AG20443 (cell line): ENCODE measurements around the gene CMKLR1.

Experiments used
- DNase-seq: peaks from one replicate; pipeline ENCODE4 v3.0.0; 2012; ENCODE audit warnings: low spot score, mixed read lengths

The CMKLR1 gene

GRCh38 chr12:108298761-108299275 is 40.3 kb downstream of the CMKLR1 start:
- no peak for DNase-seq

DNA sequence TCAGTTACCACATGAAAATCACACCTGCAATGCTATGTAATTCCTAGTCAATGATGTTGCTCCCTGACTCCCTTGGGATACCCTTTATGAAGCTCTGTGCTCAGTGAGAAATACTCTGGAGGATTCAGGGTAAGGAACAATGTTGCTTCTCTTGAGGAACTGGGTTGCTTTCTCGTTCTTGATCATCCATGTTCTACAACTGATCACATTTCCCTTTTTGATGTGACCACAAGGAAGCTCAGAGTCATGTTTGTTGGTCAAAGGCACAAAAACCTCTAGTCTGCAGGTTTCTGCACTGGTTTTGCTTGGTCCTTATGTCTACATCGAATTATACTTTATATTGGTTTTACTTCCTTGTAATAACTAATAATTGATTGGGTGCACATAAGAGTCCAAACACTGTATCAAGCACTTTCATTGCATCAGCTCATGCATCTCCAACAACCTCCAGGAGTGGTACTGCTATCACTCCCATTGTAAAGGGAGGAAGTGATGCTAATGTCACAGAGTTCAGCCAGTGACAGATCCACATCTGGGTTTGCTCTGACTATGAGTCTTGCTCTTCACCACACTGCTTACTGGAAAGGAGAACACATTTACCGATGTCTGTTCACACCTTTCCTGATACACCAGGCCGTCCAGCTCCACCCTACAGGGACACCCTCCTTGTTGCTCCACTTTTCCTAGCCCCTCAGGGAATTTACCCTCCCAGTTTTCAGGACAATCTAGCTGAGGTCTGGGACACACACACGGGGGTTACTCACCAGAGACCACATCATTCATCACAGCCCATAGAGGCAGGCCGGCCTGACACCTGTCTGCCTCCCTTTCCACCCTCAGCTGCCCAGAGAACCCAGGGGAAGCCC is 41.0 kb downstream of the CMKLR1 start:
- DNase-seq, result no peak

GRCh38 chr12:108297424-108297823 is 41.7 kb downstream of the CMKLR1 start:
- DNase-seq, result no peak

DNA sequence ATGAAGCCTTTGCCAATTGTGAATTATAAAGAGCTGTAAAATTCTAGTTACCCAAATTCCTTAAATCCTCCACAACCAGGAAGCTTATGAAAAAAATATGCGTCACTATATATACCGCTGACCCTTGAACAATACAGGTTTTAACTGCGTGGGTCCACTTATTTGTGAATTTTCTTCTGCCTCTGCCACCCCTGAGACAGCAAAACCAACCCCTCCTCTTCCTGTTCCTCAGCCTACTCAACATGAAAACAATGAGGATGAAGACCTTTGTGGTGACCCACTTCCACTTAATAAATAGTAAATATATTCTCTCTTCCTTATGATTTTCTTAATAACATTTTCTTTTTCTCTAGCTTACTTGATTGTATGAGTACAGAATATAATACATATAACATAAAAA is 42.2 kb downstream of the CMKLR1 start:
- no peak for DNase-seq

DNA sequence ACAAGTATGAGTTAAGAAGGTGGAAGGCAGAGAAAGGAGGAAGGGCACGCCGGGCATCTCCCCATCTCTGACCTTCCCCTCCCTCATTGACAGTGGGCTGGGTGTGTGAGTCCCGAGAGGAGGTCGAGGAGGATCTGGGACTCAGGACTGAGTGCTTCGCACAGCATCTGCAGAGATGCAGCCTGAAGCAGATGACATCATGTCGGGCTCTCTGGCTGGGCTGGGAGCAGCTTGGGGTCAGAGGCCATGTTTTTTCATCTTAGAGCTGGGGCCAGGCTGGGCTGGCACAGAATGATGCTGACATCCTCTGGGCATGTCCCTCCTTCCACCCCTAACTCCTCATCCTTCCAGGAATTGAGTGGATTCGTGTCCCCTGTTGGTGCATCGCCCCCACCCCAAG is 43.5 kb downstream of the CMKLR1 start:
- no peak for DNase-seq

DNA sequence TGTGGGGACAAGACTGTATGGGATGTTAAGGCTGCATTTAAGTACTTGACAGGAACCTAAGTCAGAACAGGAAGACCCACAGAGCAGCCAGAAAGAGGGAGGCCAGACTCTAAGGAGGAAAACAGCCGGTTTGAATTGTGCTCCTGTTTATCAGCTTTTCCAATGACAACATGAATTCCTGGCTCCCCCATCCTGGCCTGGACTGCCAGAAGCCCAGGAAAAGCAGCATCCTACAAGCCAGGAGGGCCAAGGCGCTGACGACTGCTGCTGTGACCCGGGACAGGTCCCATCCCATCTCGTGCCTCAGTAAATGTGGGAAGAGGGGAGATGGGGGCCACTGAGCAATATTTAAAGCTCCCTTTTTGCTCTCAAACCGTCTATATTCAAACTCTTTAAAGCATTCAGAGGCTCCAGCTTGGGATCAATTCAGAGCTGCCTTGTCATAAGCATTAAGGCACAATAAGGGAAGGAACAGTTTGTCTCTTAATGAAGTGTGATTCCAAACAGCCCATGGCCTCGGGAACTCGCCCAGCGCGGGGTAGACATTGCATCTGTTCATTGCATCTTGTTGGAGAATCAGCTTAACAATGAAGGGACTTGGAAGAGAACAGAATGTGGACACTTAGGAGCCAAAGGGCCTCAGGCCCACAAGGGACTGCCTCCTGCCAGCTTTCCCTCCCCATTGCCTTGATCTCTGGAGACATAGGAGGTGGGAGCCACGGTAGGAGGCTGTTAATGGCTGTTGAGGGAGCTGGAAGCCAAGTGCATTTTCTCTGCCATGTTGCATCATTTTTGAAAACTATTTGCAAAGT is 49.6 kb downstream of the CMKLR1 start:
- DNase-seq, result no peak

- no peak for DNase-seq
Measured at GRCh38 chr12:108287227-108287626, 51.9 kb downstream of the CMKLR1 start.

- no peak for DNase-seq
Measured at GRCh38 chr12:108285016-108285415, 54.1 kb downstream of the CMKLR1 start.

- no peak for DNase-seq
Measured at GRCh38 chr12:108284163-108284562, 54.9 kb downstream of the CMKLR1 start.

DNA sequence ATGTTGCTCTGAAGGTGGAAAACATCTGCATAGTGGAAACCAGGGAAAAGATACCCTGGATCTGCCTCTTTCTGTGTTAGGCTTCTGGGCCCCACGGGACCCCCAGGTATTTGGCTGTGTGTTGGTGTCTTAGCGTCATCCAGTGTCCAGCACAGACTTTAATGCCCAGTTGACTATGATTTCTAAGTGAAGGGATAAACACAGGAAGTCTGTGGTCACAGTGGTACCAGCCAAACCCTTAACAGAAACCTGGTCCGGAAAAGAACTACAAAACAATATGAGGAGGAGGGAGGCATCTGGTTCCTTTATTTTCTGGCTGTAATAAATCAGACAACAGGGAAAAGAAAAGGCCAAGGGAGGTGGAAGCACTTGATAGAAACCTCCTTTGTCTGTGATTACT is 56.4 kb downstream of the CMKLR1 start:
- no peak for DNase-seq

DNA sequence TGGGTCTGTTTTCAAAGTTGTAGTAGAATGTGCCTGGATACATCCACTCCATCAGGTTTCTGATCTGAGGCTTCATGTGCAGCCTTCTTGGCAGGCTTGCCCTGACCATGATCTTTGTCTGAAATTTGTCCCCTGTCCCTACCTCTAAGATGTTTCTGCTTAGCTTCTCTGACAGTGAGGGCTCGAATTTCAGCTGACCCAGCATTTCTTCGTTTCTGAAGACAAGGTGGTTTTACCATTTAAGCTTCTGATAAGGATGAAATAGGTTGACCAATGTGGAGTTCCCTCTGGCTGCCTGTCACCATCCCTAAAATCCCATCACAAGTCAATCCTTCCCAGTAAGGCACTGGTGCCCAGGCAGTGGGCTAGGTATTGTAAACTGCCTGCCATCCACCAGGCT is 57.0 kb downstream of the CMKLR1 start:
- no peak for DNase-seq

DNA sequence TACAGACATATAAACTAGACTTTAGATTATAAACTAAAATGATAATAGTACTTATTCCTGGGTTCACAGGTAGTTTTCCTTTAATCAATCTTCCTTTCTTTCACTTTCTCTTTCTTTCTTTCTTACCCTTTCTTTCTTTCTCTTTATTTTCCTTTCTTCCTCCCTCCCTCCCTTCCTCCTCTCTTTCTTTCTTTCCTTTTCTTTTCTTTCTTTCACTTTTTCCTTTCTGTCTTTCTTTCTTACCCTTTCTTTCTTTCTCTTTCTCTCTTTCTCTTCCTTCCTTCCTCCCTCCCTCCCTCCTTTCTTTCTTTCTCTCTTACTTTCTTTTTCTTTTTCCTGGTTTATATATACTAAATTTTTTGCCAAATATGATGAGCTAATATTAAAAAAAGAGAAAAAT is 61.5 kb downstream of the CMKLR1 start:
- DNase-seq, result no peak

DNA sequence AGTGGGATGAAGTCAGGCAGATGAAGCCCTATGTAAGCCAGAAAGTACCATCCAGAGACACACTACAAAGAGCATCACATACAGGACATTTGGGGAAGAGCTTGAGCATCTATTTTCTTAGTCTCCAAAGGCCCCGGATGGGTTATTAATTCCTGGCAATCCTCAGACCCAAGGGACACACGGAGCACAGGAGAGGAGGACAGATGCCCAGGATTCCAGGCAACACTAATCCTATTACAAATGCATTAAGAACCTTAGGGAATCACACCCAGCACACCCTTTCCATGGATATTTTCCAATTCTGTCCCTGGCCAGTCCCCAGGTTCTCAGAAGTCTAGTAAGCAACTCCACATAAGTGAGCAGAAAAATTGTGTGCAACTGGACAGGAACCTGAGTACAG is 65.9 kb downstream of the CMKLR1 start:
- no peak for DNase-seq

DNA sequence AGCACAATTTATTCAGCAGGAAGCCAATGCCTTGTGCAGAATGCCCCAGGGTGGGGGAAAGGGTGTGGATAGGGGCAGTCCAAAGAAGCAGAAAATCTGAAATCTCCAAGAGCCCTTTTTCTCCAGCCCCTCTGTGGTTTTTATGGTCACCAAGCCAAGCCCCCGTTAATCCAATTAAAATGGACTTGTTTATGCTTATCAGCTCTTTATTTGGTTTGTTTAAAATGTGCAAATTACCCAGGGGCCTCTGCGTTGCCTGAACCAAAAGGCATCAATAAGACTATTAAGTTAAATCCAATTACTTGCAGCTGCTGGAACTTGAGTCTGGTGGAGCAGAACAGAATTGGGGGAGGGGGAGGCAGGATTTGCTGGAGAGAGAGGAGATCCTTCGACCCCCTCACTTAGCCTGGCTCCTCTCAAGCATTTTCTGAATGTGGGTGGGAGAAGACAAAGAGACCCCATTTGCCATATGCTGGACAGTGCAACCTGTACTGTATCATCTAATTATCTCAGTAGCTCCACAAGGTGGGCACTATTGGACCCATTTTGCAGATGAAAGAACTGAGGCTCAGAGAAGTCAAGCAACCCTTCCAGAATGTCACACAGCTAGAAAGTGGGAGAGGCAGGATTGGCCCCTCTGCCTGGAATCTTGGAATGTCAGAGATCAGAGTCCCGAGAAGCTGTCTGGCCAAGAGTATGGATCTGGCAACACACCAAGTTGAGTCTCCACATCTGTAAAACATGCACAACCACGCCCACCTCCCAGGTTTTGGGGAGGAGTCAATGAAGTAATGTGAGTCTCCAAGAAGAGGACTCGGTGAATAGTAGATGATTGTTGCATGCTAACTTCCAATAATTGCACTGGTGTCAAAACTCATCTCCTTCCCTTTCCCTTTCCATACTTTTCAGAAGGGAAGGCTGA is 66.9 kb downstream of the CMKLR1 start:
- DNase-seq, result no peak

GRCh38 chr12:108270849-108271143 is 68.3 kb downstream of the CMKLR1 start:
- DNase-seq, result no peak

- DNase-seq, result no peak
Measured at GRCh38 chr12:108270035-108270848, 68.9 kb downstream of the CMKLR1 start.

- DNase-seq, result no peak
Measured at GRCh38 chr12:108269224-108269623, 69.9 kb downstream of the CMKLR1 start.

DNA sequence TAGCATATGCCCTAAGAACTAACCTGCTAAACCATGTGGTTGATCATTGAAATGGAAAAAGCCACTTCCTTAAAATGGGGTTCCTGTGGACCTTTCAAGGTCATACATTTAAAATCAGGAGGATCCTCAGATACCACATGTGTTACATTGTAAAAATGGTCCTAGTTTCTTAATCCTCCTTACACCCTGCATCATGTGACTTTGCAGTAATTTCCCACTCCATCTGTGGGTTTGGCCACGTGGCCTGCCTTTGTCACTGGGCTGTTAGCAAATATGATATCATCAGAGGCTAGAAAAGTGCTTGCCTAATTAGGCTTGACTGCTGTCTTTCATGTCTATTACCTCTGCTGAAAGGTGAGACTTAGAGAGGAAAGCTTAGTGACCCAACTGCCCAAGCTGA is 70.7 kb downstream of the CMKLR1 start:
- no peak for DNase-seq

- DNase-seq, result no peak
Measured at GRCh38 chr12:108267450-108267849, 71.7 kb downstream of the CMKLR1 start.

GRCh38 chr12:108266131-108266530 is 73.0 kb downstream of the CMKLR1 start:
- DNase-seq, result no peak

DNA sequence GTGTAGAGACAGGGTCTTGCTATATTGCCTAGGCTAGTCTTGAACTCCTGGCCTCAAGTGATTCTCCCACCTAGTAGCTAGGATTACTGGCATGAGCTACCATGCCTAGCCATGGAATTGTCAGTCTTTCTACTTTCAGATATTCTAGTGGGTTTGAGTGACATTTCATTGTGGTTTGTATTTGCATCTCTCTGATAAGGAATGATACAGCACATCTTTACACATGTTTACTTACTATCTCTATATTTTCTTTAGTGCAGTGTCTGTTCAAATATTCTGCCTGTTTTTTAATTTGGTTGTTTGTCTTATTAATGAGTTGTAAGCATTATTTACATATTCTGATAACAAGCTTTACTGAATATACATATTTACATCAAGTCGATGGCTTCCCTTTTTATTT is 73.6 kb downstream of the CMKLR1 start:
- DNase-seq, result no peak
